Naive thymus-derived CD4-positive, alpha-beta T cell (primary cell): ENCODE data around the gene SPTLC2. TPM values are rescaled to one million over a fixed set of nuclear protein-coding genes. Genes with fewer than 3 reads are reported as not detected.
"Not testable (repeated sequence)": the region's sequence is repeated elsewhere in the genome, so short reads cannot be mapped to it uniquely, and the experiment has no call there.

Source experiments
- ATAC-seq: fragments of 150-1000 bp; cut with Tn5 transposase; 2 replicates; pipeline ENCODE4 v1.10.0; 2021; ENCODE audit warnings: mild to moderate bottlenecking, moderate library complexity
- CTCF ChIA-PET: fragments of 350-600 bp; sonication (Branson Sonifier 250); formaldehyde crosslinking; loops from one replicate; lab custom pipeline; 2021; ENCODE audit warnings: antibody characterized with exemption; lab: Charles Lee
- POLR2A ChIA-PET: fragments of 350-600 bp; sonication (Branson Sonifier 250); formaldehyde crosslinking; loops from one replicate; lab custom pipeline; 2021; ENCODE audit warnings: antibody characterized with exemption, inconsistent platforms; lab: Charles Lee
- DNase-seq, 9 donors: peaks; one replicate each; pipeline versions ENCODE4 v3.0.0 to v3.0.0-alpha.2; 2020 to 2022; ENCODE audit warnings: mixed read lengths in 1 of 9
- H3K27ac ChIP-seq: one replicate; pipeline ENCODE4 v1.7.0; 2013; ENCODE audit warnings: mild to moderate bottlenecking, low read depth, low read length, moderate library complexity
- H3K27me3 ChIP-seq, 2 donors: one replicate each; pipeline ENCODE4 v1.7.0; 2013; ENCODE audit warnings: low read length in 2 of 2, mild to moderate bottlenecking in 2 of 2, moderate library complexity in 2 of 2; ENCODE audit not compliant: control insufficient read depth in 2 of 2, insufficient read depth in 2 of 2
- H3K36me3 ChIP-seq, 3 experiments: 1 replicate in 2 of 3; 2 replicates in 1 of 3; pipeline ENCODE4 v1.7.0; 2013; ENCODE audit warnings: low read length in 3 of 3, mild to moderate bottlenecking in 3 of 3, moderate library complexity in 1 of 3; ENCODE audit not compliant: insufficient read depth in 3 of 3, control insufficient read depth in 2 of 3
- H3K4me1 ChIP-seq, 2 donors: one replicate each; pipeline ENCODE4 v1.7.0; 2013; ENCODE audit warnings: low read length in 2 of 2, mild to moderate bottlenecking in 2 of 2, moderate library complexity in 1 of 2; ENCODE audit not compliant: control insufficient read depth in 2 of 2, insufficient read depth in 2 of 2
- H3K4me3 ChIP-seq: 2 replicates; pipeline ENCODE4 v1.7.0; 2013; ENCODE audit warnings: mild to moderate bottlenecking, low read length
- H3K9me3 ChIP-seq, 3 experiments: 1 replicate in 2 of 3; 2 replicates in 1 of 3; pipeline ENCODE4 v1.7.0; 2013; ENCODE audit warnings: low read length in 3 of 3; ENCODE audit not compliant: control insufficient read depth in 2 of 3
- H3K27ac Mint-ChIP-seq, 9 donors: one replicate each; pipeline ENCODE4 v1.8.0; 2020 to 2022; ENCODE audit warnings: mixed read lengths in 9 of 9, mild to moderate bottlenecking in 8 of 9, moderate library complexity in 5 of 9, inconsistent platforms in 2 of 9
- H3K27me3 Mint-ChIP-seq, 5 donors: one replicate each; pipeline ENCODE4 v1.8.0; 2021 to 2022; ENCODE audit warnings: mixed read lengths in 5 of 5, mild to moderate bottlenecking in 1 of 5
- H3K36me3 Mint-ChIP-seq, 5 donors: one replicate each; pipeline ENCODE4 v1.8.0; 2020 to 2022; ENCODE audit warnings: mixed read lengths in 5 of 5, mild to moderate bottlenecking in 3 of 5, inconsistent platforms in 1 of 5
- H3K4me1 Mint-ChIP-seq, 7 donors: one replicate each; pipeline ENCODE4 v1.8.0; 2020 to 2022; ENCODE audit warnings: mixed read lengths in 7 of 7, mild to moderate bottlenecking in 3 of 7, inconsistent platforms in 1 of 7
- H3K4me3 Mint-ChIP-seq, 10 donors: one replicate each; pipeline ENCODE4 v1.8.0; 2020 to 2022; ENCODE audit warnings: mild to moderate bottlenecking in 10 of 10, mixed read lengths in 10 of 10, moderate library complexity in 6 of 10, inconsistent platforms in 2 of 10
- H3K9me3 Mint-ChIP-seq, 11 donors: one replicate each; pipeline ENCODE4 v1.8.0; 2020 to 2022; ENCODE audit warnings: mixed read lengths in 11 of 11, mild to moderate bottlenecking in 4 of 11, inconsistent platforms in 1 of 11, moderate library complexity in 1 of 11
- intact Hi-C, 2 donors: fragments of 100-400 bp; cut with micrococcal nuclease; formaldehyde crosslinking; loops; one replicate each; pipeline ENCODE4 v1.15.1; 2023
- polyA plus RNA-seq, 2 donors: library from polyadenylated mRNA; unstranded; fragments of 300-500 nt; fragmentation: Illumina TruSeq; gene quantifications; one replicate each; pipeline ENCODE4 v1.2.3, GENCODE V29; 2021
- total RNA-seq, 6 experiments: library from RNA in 5 of 6; stranded (reverse) in 5 of 6; gene quantifications; 1 replicate in 5 of 6; 2 replicates in 1 of 6; pipeline ENCODE4 v1.2.3 and lab custom pipeline; 2021 to 2026

The SPTLC2 gene
- total and polyA plus RNA-seq, 7 experiments from 2014 or later: 11.6 to 58.1 (median 24.7) TPM

GRCh38 chr14:77642407-77642806, 26.0 kb upstream of the SPTLC2 start:
- ATAC-seq (no peak), DNase-seq (no peak)
- Histone ChIP-seq H3K9me3 (no peaks in the 10 kb centered on the region), H3K4me1 (peaks cover 8% of the 10 kb centered on the region in 2 donors), H3K36me3 (no peaks in the 10 kb centered on the region), H3K4me3 (peak overlapping the region; percentile 84), H3K27me3 (no peaks in the 10 kb centered on the region), H3K27ac (peak overlapping the region; percentile 70)
- H3K27ac Mint-ChIP-seq: peak overlapping the region; percentile 90 to 97 (median 92)
- CTCF ChIA-PET: interaction anchor here (0.7 kb wide), 1 partner anchor 11 kb away, joined by 4 read pairs; no protein-coding TSS in a partner anchor
- intact Hi-C loops: loop anchor here (1.0 to 10.0 kb wide), 7 partner anchors 26 to 321 kb away; partner anchors contain the start of genes SPTLC2 (in 2 of the 2), AHSA1 (in 1 of the 2), ALKBH1 (in 1 of the 2) and GSTZ1 (in 1 of the 2)
- H3K4me1 Mint-ChIP-seq: peaks cover 0 to 17% (median 16%) of the 10 kb centered on the region in 7 donors
- peak overlapping the region; percentile 84 to 95 (median 92) for H3K4me3 Mint-ChIP-seq
- no peaks in the 10 kb centered on the region for H3K27me3 Mint-ChIP-seq
- peaks cover 0 to 3% (median 0%) of the 10 kb centered on the region in 5 donors for H3K36me3 Mint-ChIP-seq
- POLR2A ChIA-PET: interaction anchor here (0.6 to 1.1 kb wide), 3 partner anchors 22 to 102 kb away, joined by 3 to 4 read pairs (median 3); no protein-coding TSS in a partner anchor
- peaks cover 0 to 5% (median 0%) of the 10 kb centered on the region in 11 donors for H3K9me3 Mint-ChIP-seq

DNA sequence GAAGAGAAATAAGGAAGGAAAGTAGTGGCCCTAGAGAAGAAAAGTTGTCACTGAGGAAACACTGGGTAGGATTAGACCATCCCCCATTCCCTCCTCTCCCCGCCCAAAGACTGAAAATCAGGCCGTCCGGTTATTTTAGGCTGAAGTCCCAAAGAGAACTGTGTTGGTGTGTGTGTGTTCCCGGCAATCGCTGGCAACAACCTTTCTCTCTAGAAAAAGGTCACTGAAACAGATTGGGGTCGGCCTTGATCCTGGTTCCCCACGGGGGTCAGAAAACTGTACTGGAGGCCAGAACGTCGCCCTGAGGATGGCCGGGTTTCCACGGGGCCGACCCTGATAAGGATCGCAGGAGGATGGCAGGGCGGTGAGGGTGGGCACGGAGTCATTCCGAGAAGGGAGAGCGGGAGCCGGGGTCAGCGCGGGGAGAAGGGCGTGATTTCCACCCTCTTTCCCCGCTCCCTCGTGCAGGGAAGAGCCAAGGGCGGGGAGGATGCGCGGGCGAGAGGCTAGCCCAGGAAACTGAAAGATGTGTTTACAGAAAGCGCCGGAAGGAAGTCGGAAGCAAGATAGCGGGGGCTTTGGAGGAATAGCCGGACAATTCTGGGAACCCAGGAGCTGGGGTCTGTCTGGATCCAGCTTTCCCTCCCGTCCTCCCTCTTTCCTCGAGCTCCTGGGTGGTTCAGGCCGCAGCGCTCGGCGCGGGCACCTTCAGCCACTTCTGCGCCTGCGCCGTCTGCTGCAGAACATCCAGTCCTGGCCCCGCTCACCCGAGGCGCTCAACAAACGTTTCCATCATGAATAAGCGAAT, 25.3 kb upstream of the SPTLC2 start:
- H3K36me3 ChIP-seq: no peaks in the 10 kb centered on the region
- H3K4me3 ChIP-seq: peak overlapping the region; percentile 84
- Mint-ChIP-seq H3K27me3 (peaks cover 0 to 3% (median 0%) of the 10 kb centered on the region in 5 donors), H3K27ac (peak overlapping the region; percentile 90 to 97 (median 92)), H3K36me3 (peaks cover 0 to 5% (median 0%) of the 10 kb centered on the region in 5 donors), H3K4me1 (peaks cover 0 to 19% (median 16%) of the 10 kb centered on the region in 7 donors), H3K4me3 (peak overlapping the region; percentile 84 to 95 (median 92)), H3K9me3 (peaks cover 0 to 8% (median 0%) of the 10 kb centered on the region in 11 donors)
- intact Hi-C loops: loop anchor here (1.0 to 10.0 kb wide), 7 partner anchors 25 to 320 kb away; partner anchors contain the start of genes SPTLC2 (in 2 of the 2), AHSA1 (in 1 of the 2), ALKBH1 (in 1 of the 2) and GSTZ1 (in 1 of the 2)
- ATAC-seq (peak; percentile 80), DNase-seq (peak; percentile 33 to 68 (median 59))
- H3K27me3 ChIP-seq: no peaks in the 10 kb centered on the region
- H3K4me1 ChIP-seq: peaks cover 8% of the 10 kb centered on the region in 2 donors
- H3K9me3 ChIP-seq: no peaks in the 10 kb centered on the region
- H3K27ac ChIP-seq: peak overlapping the region; percentile 70
- CTCF ChIA-PET: no interaction called here
- POLR2A ChIA-PET: interaction anchor here (0.6 to 1.1 kb wide), 3 partner anchors 22 to 26 kb away, joined by 3 to 4 read pairs (median 3); no protein-coding TSS in a partner anchor

GRCh38 chr14:77640756-77641533, 24.5 kb upstream of the SPTLC2 start:
- Mint-ChIP-seq H3K27me3 (peaks cover 0 to 3% (median 0%) of the 10 kb centered on the region in 5 donors), H3K9me3 (peaks cover 0 to 9% (median 0%) of the 10 kb centered on the region in 11 donors), H3K36me3 (peaks cover 0 to 5% (median 0%) of the 10 kb centered on the region in 5 donors), H3K4me1 (peaks cover 0 to 19% (median 16%) of the 10 kb centered on the region in 7 donors), H3K27ac (peak overlapping the region; percentile 90 to 97 (median 92)), H3K4me3 (peak overlapping the region; percentile 84 to 95 (median 92))
- POLR2A ChIA-PET: interaction anchor here (1.0 kb wide), 1 partner anchor 26 kb away, joined by 3 read pairs; no protein-coding TSS in a partner anchor
- CTCF ChIA-PET: interaction anchor here (0.6 kb wide), 1 partner anchor 728 kb away, joined by 5 read pairs; no protein-coding TSS in a partner anchor
- peak overlapping the region; percentile 70 for H3K27ac ChIP-seq
- H3K27me3 ChIP-seq: no peaks in the 10 kb centered on the region
- H3K9me3 ChIP-seq: no peaks in the 10 kb centered on the region
- ATAC-seq (peak; percentile 41), DNase-seq (no peak)
- peak overlapping the region; percentile 84 for H3K4me3 ChIP-seq
- no peaks in the 10 kb centered on the region for H3K36me3 ChIP-seq
- intact Hi-C loops: loop anchor here in 1 of 2 donors (10.0 kb wide), 1 partner anchor 46 kb away; no protein-coding TSS in a partner anchor
- peaks cover 8% of the 10 kb centered on the region in 2 donors for H3K4me1 ChIP-seq

DNA sequence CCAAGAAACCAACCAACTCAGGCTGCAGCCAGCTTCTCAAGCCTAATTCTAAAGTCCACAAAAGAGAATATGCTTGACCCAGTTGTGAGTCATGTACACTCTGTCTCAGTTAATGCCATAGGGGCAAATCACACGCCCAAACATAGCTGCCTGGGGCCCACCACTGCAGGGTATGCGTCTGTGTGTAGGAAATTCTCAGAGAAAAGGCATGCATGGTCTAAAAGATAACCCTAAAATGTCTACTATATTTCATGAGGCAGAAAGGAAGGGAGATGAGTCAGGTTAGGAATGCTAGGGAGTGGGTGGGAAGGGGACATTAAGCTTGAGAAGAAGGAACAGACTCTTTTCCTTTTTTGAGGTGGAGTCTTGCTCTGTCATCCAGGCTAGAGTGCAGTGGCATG, 22.3 kb upstream of the SPTLC2 start:
- no peaks in the 10 kb centered on the region for H3K27me3 ChIP-seq
- no peak overlapping the region for H3K4me3 ChIP-seq
- H3K27ac Mint-ChIP-seq: no peak overlapping the region
- H3K27ac ChIP-seq: no peak overlapping the region
- no peak for ATAC-seq
- H3K4me1 Mint-ChIP-seq: peaks cover 0 to 19% (median 16%) of the 10 kb centered on the region in 7 donors
- H3K9me3 ChIP-seq: no peaks in the 10 kb centered on the region
- H3K36me3 ChIP-seq: no peaks in the 10 kb centered on the region
- H3K4me1 ChIP-seq: peaks cover 8% of the 10 kb centered on the region in 2 donors
- H3K9me3 Mint-ChIP-seq: peaks cover 0 to 17% (median 0%) of the 10 kb centered on the region in 11 donors
- ChIA-PET POLR2A (interaction anchor here (1.4 kb wide), 1 partner anchor 26 kb away, joined by 4 read pairs; no protein-coding TSS in a partner anchor), CTCF (no interaction called here)
- H3K27me3 Mint-ChIP-seq: peaks cover 0 to 3% (median 0%) of the 10 kb centered on the region in 5 donors
- intact Hi-C loops: no loop called here
- H3K36me3 Mint-ChIP-seq: peaks cover 0 to 5% (median 0%) of the 10 kb centered on the region in 5 donors
- no peak for DNase-seq
- no peak overlapping the region for H3K4me3 Mint-ChIP-seq

GRCh38 chr14:77635869-77636268, 19.4 kb upstream of the SPTLC2 start:
- H3K9me3 ChIP-seq, H3K27ac ChIP-seq, H3K36me3 ChIP-seq, H3K36me3 Mint-ChIP-seq, H3K27me3 ChIP-seq, intact Hi-C loops, H3K4me1 ChIP-seq, CTCF ChIA-PET, H3K4me3 ChIP-seq, ATAC-seq, POLR2A ChIA-PET, H3K4me1 Mint-ChIP-seq, H3K4me3 Mint-ChIP-seq, DNase-seq, H3K27ac Mint-ChIP-seq: not testable (repeated sequence)
- Mint-ChIP-seq H3K27me3 (peaks cover 0 to 10% (median 0%) of the 10 kb centered on the region in 5 donors), H3K9me3 (peaks cover 0 to 24% (median 0%) of the 10 kb centered on the region in 11 donors)

DNA sequence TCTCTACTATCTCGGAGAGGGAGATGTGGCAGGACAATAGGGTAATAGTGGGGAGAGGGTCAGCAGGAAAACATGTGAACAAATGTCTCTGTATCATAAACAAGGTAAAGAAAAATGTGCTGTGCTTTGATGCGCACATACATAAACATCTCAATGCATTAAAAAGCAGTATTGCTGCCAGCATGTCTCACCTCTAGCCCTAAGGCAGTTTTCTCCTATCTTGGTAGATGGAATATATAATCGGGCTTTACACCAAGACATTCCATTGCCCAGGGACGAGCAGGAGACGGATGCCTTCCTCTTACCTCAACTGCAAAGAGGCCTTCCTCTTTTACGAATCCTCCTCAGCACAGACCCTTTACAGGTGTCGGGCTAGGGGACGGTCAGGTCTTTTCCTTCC, 19.0 kb upstream of the SPTLC2 start:
- H3K9me3 ChIP-seq, ATAC-seq, H3K4me3 ChIP-seq, intact Hi-C loops, H3K27me3 ChIP-seq, H3K4me1 Mint-ChIP-seq, DNase-seq, H3K36me3 ChIP-seq, H3K27ac Mint-ChIP-seq, H3K4me1 ChIP-seq, H3K4me3 Mint-ChIP-seq, H3K27ac ChIP-seq, POLR2A ChIA-PET, CTCF ChIA-PET, H3K36me3 Mint-ChIP-seq: not testable (repeated sequence)
- peaks cover 0 to 14% (median 0%) of the 10 kb centered on the region in 5 donors for H3K27me3 Mint-ChIP-seq
- H3K9me3 Mint-ChIP-seq: peaks cover 0 to 24% (median 0%) of the 10 kb centered on the region in 11 donors
